Measurements from ENCODE around the gene YWHAG. TPM values are rescaled to one million over a fixed set of nuclear protein-coding genes. Genes with fewer than 3 reads are reported as not detected.

The YWHAG gene
- polyA plus RNA-seq, 1 donor (not counting 4 experiments of a cell fraction or from before 2014, with no cell fraction given): 130 TPM

DNA sequence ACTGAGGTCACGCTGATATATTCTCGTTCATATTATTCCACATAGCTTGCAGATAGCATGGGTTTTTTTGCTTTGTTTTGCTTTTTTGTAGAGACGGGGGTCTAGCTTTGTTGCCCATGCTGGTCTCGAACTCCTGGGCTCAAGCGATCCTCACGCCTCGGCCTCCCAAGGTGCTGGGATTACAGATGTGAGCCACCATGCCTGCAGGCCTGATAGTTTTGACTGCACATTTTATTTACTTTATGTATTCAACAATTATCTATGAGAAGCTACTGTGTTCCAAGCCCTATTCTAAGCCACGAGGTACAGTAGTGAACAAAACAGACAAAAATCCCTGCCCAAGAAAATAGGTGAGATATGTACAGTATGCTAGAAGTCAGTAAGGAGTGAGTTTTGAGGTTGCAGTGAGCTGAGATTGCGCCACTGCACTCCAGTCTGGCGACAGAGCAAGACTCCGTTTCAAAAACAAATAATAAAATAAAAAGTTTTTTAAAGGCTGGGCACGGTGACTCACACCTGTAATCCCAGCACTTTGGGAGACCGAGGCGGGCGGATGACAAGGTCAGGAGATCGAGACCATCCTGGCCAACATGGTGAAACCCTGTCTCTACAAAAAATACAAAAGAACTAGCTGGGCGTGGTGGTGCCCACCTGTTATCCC, 1.3 kb upstream of the YWHAG start:
- dilution Hi-C loops (cut with MboI; ENCODE audit: extremely low pct_ligation_motif_present, low sequenced_read_pairs): no loop called here
- H3K27ac ChIP-seq (ENCODE audit: control insufficient read depth, insufficient read depth, low read length): peak overlapping the region; percentile 87
- FAIRE-seq: no peak
- no peaks in the 10 kb centered on the region for H3K27me3 ChIP-seq (ENCODE audit: control insufficient read depth, extremely low read depth, insufficient read depth, low read length)
- TF ChIP-seq, protein P1, sequence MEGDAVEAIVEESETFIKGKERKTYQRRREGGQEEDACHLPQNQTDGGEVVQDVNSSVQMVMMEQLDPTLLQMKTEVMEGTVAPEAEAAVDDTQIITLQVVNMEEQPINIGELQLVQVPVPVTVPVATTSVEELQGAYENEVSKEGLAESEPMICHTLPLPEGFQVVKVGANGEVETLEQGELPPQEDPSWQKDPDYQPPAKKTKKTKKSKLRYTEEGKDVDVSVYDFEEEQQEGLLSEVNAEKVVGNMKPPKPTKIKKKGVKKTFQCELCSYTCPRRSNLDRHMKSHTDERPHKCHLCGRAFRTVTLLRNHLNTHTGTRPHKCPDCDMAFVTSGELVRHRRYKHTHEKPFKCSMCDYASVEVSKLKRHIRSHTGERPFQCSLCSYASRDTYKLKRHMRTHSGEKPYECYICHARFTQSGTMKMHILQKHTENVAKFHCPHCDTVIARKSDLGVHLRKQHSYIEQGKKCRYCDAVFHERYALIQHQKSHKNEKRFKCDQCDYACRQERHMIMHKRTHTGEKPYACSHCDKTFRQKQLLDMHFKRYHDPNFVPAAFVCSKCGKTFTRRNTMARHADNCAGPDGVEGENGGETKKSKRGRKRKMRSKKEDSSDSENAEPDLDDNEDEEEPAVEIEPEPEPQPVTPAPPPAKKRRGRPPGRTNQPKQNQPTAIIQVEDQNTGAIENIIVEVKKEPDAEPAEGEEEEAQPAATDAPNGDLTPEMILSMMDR (optimal IDR thresholded peaks at IDR 0.05 in 1 of 3, IDR thresholded peaks at IDR 0.05 in 1 of 3, conservative IDR thresholded peaks at IDR 0.05 in 1 of 3; ENCODE audit: extremely low read depth in 1 of 3, insufficient read depth in 2 of 3, low read length in 3 of 3): no peak
- no peak for TF ChIP-seq EZH2 (IDR thresholded peaks at IDR 0.05; ENCODE audit: low read length)
- H2AFZ ChIP-seq (ENCODE audit: control insufficient read depth, low read length): peak overlapping the region; percentile 85
- H3K36me3 ChIP-seq (ENCODE audit: control insufficient read depth in 2 of 2, extremely low read depth in 1 of 2, insufficient read depth in 2 of 2, low read length in 2 of 2): peaks cover 1 to 21% of the 10 kb centered on the region in 2 experiments
- no peaks in the 10 kb centered on the region for H3K9me3 ChIP-seq (ENCODE audit: control insufficient read depth, low read depth, low read length)
- peaks cover 22% of the 10 kb centered on the region for H4K20me1 ChIP-seq (ENCODE audit: control insufficient read depth, extremely low read depth, insufficient read depth, low read length)
- peak overlapping the region in 2 of 3 experiments; percentile 99 to 100 for H3K4me3 ChIP-seq (ENCODE audit: control insufficient read depth in 2 of 3, extremely low read depth in 1 of 3, insufficient read depth in 2 of 3, low read depth in 1 of 3, low read length in 3 of 3)
- peak overlapping the region; percentile 84 for H3K4me2 ChIP-seq (ENCODE audit: control insufficient read depth, extremely low read depth, insufficient read depth, low read depth, low read length)
- peak overlapping the region; percentile 99 for H3K9ac ChIP-seq (ENCODE audit: control insufficient read depth, extremely low read depth, insufficient read depth, low read length)
- H3K4me1 ChIP-seq (ENCODE audit: control insufficient read depth, extremely low read depth, insufficient read depth, low read length): peaks cover 36% of the 10 kb centered on the region
- H3K79me2 ChIP-seq (ENCODE audit: control insufficient read depth, insufficient read depth, low read length): peaks cover 37% of the 10 kb centered on the region
- DNase-seq (ENCODE audit: low read depth, low spot score): no peak
- no peaks in the 10 kb centered on the region for H3K9me1 ChIP-seq (ENCODE audit: control insufficient read depth, extremely low read depth, insufficient read depth, low read length)

DNA sequence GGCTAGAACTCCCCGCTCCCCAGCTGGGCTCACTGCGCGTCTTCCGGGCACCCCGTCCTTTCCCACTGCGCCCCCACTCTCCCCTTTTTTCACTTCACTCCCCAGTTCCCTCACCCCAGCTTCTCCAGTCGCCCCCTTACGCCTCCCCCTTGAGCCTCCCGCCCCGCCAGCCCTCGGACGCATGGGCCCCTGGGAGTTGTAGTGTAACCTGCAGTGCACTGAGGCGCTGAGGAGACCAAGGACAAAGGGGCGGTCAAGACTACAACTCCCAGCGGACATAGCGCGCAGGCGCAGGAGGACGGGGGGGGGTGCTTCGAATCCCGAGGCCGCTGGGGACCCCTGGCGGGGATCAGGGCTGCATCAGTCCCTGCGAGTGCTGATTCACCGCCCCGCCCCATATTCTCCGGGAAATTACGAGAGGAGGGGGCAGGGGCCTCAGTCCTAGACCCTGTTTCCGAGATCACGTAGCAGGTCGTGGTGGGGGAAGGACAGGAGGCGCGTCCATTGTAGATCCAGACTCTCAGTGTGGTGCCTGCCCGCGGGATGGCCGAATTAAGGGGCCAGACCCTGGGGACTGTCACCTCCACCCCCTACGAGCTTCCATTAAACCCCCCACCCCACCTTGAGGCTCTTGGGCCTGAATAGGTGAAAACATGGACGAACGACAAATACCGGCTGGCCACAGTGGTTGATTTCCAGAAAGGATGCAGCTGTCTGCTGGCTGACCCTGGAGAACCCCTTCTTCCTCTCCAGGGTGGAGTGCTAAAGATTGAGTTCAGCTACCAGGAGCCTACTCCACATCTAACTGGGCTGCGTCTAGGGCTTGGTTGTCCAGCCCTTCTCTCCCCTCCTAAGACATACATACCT, 553 bp upstream of the YWHAG start:
- H3K79me2 ChIP-seq (ENCODE audit: control insufficient read depth, insufficient read depth, low read length): peaks cover 44% of the 10 kb centered on the region
- H3K27ac ChIP-seq (ENCODE audit: control insufficient read depth, insufficient read depth, low read length): peak overlapping the region; percentile 87
- dilution Hi-C loops (cut with MboI; ENCODE audit: extremely low pct_ligation_motif_present, low sequenced_read_pairs): no loop called here
- no peak for TF ChIP-seq EZH2 (IDR thresholded peaks at IDR 0.05; ENCODE audit: low read length)
- TF ChIP-seq, protein P1 (optimal IDR thresholded peaks at IDR 0.05 in 1 of 3, IDR thresholded peaks at IDR 0.05 in 1 of 3, conservative IDR thresholded peaks at IDR 0.05 in 1 of 3; ENCODE audit: extremely low read depth in 1 of 3, insufficient read depth in 2 of 3, low read length in 3 of 3): peak; percentile 65 to 82 (median 80)
- H3K9me1 ChIP-seq (ENCODE audit: control insufficient read depth, extremely low read depth, insufficient read depth, low read length): no peaks in the 10 kb centered on the region
- peaks cover 5 to 27% of the 10 kb centered on the region in 2 experiments for H3K36me3 ChIP-seq (ENCODE audit: control insufficient read depth in 2 of 2, extremely low read depth in 1 of 2, insufficient read depth in 2 of 2, low read length in 2 of 2)
- peak overlapping the region; percentile 99 for H3K9ac ChIP-seq (ENCODE audit: control insufficient read depth, extremely low read depth, insufficient read depth, low read length)
- no peaks in the 10 kb centered on the region for H3K9me3 ChIP-seq (ENCODE audit: control insufficient read depth, low read depth, low read length)
- H3K4me3 ChIP-seq (ENCODE audit: control insufficient read depth in 2 of 3, extremely low read depth in 1 of 3, insufficient read depth in 2 of 3, low read depth in 1 of 3, low read length in 3 of 3): peak overlapping the region; percentile 96 to 100 (median 99)
- peaks cover 29% of the 10 kb centered on the region for H4K20me1 ChIP-seq (ENCODE audit: control insufficient read depth, extremely low read depth, insufficient read depth, low read length)
- FAIRE-seq (peak; percentile 43), DNase-seq (ENCODE audit: low read depth, low spot score) (peak; percentile 96)
- H3K4me2 ChIP-seq (ENCODE audit: control insufficient read depth, extremely low read depth, insufficient read depth, low read depth, low read length): peak overlapping the region; percentile 84
- H2AFZ ChIP-seq (ENCODE audit: control insufficient read depth, low read length): peak overlapping the region; percentile 85
- peaks cover 35% of the 10 kb centered on the region for H3K4me1 ChIP-seq (ENCODE audit: control insufficient read depth, extremely low read depth, insufficient read depth, low read length)
- no peaks in the 10 kb centered on the region for H3K27me3 ChIP-seq (ENCODE audit: control insufficient read depth, extremely low read depth, insufficient read depth, low read length)

All from keratinocyte (primary cell).